Measurements from ENCODE around the gene KRTAP4-3. TPM values are rescaled to one million over a fixed set of nuclear protein-coding genes. Genes with fewer than 3 reads are reported as not detected.

KRTAP4-3 gene
- total RNA-seq, 4 donors from 2014 or later = not detected

DNA sequence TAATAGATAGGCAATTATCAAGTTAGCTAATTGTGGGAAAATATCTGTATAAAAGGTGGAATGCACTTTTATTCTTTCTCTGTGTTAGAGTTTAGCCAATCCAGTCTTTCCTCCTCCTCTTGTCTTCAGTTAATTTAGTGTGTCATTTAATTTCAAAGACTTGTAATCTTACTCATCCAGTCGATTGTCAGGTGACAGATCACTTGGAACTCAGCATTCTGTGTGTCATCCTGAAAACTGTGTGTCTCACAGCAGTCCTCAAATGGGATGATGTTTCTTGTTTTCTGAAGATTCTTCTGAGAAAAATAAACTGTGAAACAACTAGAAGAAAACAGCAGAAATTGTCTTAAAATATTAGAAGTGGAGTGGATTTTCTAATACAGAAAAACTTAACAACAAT lies 17.0 kb upstream of the KRTAP4-3 start:
- Histone ChIP-seq H3K4me3 (no peak overlapping the region), H3K36me3 (no peaks in the 10 kb centered on the region), H3K27ac (no peak overlapping the region), H3K9me3 (no peaks in the 10 kb centered on the region), H3K27me3 (peaks cover 27% of the 10 kb centered on the region), H3K4me1 (no peaks in the 10 kb centered on the region)
- no peak for ATAC-seq
- TF ChIP-seq POLR2A (IDR thresholded peaks at IDR 0.05) = no peak
- TF ChIP-seq EP300 (IDR thresholded peaks at IDR 0.05) = no peak
- TF ChIP-seq, protein P1, sequence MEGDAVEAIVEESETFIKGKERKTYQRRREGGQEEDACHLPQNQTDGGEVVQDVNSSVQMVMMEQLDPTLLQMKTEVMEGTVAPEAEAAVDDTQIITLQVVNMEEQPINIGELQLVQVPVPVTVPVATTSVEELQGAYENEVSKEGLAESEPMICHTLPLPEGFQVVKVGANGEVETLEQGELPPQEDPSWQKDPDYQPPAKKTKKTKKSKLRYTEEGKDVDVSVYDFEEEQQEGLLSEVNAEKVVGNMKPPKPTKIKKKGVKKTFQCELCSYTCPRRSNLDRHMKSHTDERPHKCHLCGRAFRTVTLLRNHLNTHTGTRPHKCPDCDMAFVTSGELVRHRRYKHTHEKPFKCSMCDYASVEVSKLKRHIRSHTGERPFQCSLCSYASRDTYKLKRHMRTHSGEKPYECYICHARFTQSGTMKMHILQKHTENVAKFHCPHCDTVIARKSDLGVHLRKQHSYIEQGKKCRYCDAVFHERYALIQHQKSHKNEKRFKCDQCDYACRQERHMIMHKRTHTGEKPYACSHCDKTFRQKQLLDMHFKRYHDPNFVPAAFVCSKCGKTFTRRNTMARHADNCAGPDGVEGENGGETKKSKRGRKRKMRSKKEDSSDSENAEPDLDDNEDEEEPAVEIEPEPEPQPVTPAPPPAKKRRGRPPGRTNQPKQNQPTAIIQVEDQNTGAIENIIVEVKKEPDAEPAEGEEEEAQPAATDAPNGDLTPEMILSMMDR (IDR thresholded peaks at IDR 0.05) = no peak
- TF ChIP-seq POLR2AphosphoS5 (IDR thresholded peaks at IDR 0.05) = no peak
- 24% methylated on average over 1 of the region's 1 CpG; no CpG with 5 or more reads in 1 of the 2 donors for WGBS, 2 donors (ENCODE audit: low coverage in 1 of 2)

DNA sequence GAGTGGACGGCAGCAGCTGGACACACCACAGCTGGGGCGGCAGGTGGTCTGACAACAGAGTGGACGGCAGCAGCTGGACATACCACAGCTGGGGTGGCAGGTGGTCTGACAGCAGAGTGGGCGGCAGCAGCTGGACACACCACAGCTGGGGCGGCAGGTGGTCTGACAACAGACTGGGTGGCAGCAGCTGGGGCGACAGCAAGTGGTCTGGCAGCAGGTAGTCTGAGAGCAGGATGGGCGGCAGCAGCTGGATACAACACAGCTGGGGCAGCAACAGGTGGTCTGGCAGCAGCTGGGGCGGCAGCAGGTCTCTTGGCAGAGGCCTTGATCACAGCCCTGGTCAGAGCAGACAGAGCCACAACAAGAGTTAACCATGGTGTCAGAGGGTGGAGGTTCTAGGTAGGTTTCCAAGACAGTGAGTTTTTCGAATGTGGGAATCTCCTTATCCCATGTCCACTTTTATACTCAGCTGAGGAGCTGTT lies 16.5 kb upstream of the KRTAP4-3 start, which contains the start of gene KRTAP4-1:
Gene KRTAP4-1, minus strand, starts transcription at position 432 of the 482 bp plus-strand sequence. Its CDS starts 57 bp downstream, at position 375.
- no peak for TF ChIP-seq POLR2AphosphoS5 (IDR thresholded peaks at IDR 0.05)
- TF ChIP-seq, protein P1 (IDR thresholded peaks at IDR 0.05) = no peak
- TF ChIP-seq EP300 (IDR thresholded peaks at IDR 0.05) = no peak
- WGBS, 2 donors (ENCODE audit: low coverage in 1 of 2) = 0 to 23% methylated on average over 1 to 3 of the region's 9 CpGs
- Histone ChIP-seq H3K4me3 (no peak within 1 kb of the TSS), H3K4me1 (no peaks in the 10 kb centered on the region), H3K27me3 (peaks cover 22% of the 10 kb centered on the region), H3K9me3 (no peaks in the 10 kb centered on the region), H3K27ac (no peak within 1 kb of the TSS), H3K36me3 (no peaks in the 10 kb centered on the region)
- ATAC-seq = no peak

DNA sequence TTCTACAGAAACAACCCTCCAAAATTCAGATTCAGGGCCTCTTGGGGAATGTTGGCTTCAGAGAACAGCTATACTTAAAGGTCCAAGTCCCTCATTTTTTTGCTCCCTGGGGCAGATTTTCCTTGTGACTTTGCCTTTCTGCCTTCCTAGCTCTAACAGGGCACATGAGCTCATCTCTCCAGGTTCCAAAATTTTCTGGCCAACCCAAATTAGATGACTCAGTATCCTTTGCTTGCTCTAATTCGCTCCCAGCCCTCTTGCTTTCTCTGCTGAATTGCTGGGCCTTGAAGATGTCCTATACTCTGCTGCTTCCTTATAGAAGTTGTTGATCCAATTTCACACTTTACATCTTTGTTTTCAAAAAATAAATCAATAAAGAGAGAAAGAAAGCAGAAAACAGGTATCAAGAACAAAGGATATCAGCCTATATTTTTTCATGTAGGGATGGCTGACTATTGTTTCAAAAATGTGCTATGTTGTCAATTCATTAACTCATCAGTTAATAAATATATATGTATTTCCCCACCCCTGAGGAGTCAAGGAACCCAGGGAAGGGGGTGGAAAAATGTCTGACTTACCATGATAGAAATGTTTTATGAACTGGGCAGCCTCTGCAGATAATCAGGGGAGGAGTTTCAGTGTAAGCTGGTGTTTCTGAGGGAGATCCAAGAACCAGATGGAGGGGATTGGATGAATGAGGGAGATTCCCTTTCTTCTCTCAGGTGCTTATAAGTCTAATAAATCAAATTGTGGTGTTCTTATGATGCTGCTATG lies 11.0 kb upstream of the KRTAP4-3 start:
- Histone ChIP-seq H3K36me3 (no peaks in the 10 kb centered on the region), H3K4me1 (no peaks in the 10 kb centered on the region), H3K27ac (no peak overlapping the region), H3K9me3 (no peaks in the 10 kb centered on the region), H3K4me3 (no peak overlapping the region), H3K27me3 (peaks cover 16% of the 10 kb centered on the region)
- no peak for TF ChIP-seq POLR2A (IDR thresholded peaks at IDR 0.05)
- TF ChIP-seq, protein P1 (IDR thresholded peaks at IDR 0.05) = no peak
- no peak for TF ChIP-seq EP300 (IDR thresholded peaks at IDR 0.05)
- WGBS, 2 donors (ENCODE audit: low coverage in 1 of 2) = 60 to 63% methylated on average over 1 of the region's 1 CpG
- no peak for ATAC-seq

DNA sequence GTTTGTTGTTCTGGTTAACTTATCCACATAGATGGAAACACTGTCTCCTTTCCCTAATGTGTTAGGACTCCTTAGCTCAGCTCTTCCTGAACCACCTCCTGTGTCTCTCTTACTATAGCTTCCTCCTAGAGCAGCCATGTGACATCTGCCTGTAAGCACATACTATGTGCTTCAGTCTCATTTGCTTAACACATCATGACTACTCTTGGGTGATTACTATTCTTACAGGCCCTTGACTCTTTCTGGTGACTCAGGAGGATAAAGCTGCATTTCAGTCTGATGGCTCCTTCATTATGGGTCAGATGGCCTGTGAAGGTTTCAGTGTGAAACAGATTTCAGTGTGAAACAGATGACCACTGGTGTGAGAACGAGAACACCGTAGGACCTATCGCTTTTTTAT lies 10.3 kb upstream of the KRTAP4-3 start:
- no peaks in the 10 kb centered on the region for H3K36me3 ChIP-seq
- no peak overlapping the region for H3K4me3 ChIP-seq
- no peak for TF ChIP-seq POLR2AphosphoS5 (IDR thresholded peaks at IDR 0.05)
- TF ChIP-seq EP300 (IDR thresholded peaks at IDR 0.05) = no peak
- no peak for TF ChIP-seq POLR2A (IDR thresholded peaks at IDR 0.05)
- TF ChIP-seq, protein P1 (IDR thresholded peaks at IDR 0.05) = no peak
- H3K9me3 ChIP-seq = no peaks in the 10 kb centered on the region
- WGBS, 2 donors (ENCODE audit: low coverage in 1 of 2) = 81 to 82% methylated on average over 3 of the region's 3 CpGs
- no peak overlapping the region for H3K27ac ChIP-seq
- ATAC-seq = no peak
- H3K27me3 ChIP-seq = peaks cover 11% of the 10 kb centered on the region
- H3K4me1 ChIP-seq = no peaks in the 10 kb centered on the region

Data from gastroesophageal sphincter (tissue), 4 donors.